HG03097 (cell line): ENCODE data around the gene IREB2.
"Not testable (repeated sequence)": the region's sequence is repeated elsewhere in the genome, so short reads cannot be mapped to it uniquely, and the experiment has no call there.

Experiments used
- ATAC-seq: cut with Tn5 transposase; IDR thresholded peaks from one replicate; pipeline ENCODE4 v1.9.1; 2021; ENCODE audit not compliant: unreplicated experiment, low FRiP score

The IREB2 gene

GRCh38 chr15:78431955-78432354 is 6.1 kb upstream of the IREB2 start:
- ATAC-seq, result no peak

DNA sequence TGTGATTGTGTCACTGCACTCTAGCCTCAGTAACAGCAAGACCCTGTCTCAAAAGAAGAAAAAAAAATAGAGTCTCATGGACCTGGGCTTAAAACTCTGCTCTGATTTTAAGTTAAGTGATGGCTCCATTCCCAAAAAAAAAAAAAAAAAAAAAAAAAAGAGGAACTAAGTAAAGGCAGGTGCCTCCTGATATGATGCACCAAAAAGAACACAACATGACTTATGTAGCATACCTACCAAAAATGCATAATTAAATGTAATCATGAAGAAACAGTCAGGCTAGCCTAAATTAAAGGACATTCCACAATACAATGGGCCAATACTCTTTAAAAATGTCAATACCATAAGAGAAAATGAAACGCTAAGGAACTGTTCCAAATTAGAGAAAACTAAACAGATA is 5.4 kb upstream of the IREB2 start:
- no peak for ATAC-seq

DNA sequence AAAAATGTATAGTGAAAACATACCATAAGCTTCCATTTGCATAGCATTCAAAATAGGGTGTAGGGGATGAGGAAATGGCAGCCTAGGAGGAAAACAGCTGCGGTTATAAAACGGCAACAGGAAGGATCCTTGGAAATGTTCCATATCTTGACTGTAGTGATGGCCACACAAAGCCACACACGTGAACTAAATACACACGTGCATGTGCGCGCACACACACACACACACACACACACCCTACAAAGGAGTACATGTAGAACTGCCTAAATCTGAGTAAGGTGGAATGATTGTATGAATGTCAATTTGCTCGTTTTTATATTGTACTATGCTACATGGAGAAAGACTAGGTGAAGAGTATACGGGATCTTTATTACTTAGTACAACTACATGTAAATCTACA is 3.9 kb upstream of the IREB2 start:
- ATAC-seq, result no peak

DNA sequence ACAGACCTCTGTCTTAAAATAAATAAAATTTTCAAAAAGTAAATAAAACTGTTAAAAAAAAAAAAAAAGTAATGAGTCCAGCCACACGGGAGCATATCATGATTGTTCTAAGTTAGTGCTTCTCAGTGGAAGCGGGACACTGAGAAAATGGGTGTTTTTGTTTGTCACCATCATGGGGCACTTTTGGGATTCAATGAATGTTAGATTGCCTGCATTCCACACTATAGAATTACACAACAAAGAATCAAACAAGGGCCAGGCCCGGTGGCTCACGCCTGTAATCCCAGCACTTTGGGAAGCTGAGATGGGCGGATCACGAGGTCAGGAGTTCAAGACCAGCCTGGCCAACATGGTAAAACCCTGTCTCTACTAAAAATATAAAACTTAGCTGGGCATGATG is 3.3 kb upstream of the IREB2 start:
- not testable (repeated sequence) for ATAC-seq

DNA sequence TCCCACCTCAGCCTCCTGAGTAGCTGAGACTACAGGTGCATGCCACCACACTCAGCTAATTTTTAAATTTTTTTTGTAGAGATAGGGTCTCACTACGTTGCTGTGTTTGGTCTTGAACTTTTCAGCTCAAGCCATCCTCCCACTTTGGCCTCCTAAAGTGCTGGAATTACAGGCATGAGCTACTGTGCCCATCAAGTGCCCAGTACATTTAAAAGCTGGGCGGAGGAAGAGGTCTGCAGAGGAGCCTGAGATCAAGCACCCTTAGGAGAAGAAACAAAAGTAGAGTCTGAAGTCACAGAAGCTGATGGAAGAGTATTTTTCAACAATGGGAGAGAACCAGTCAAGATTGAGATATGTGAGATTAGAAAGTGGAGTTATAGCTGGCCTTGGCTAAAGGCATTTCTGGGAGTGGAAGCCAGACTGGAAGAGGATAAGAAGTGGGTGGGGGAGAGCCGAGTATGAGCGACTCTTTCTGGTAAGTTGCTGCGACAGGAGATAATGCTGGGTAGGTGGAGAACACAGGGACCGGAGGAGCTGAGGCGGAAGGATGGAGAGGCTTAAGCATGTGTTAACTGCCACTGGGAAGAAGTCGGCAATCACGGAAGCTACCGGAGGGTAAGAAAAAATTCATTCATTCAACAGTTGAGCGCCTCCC is 782 bp upstream of the IREB2 start:
- ATAC-seq, result peak; percentile 6

GRCh38 chr15:78438619-78439285 is 736 bp downstream of the IREB2 start:
- no peak for ATAC-seq

DNA sequence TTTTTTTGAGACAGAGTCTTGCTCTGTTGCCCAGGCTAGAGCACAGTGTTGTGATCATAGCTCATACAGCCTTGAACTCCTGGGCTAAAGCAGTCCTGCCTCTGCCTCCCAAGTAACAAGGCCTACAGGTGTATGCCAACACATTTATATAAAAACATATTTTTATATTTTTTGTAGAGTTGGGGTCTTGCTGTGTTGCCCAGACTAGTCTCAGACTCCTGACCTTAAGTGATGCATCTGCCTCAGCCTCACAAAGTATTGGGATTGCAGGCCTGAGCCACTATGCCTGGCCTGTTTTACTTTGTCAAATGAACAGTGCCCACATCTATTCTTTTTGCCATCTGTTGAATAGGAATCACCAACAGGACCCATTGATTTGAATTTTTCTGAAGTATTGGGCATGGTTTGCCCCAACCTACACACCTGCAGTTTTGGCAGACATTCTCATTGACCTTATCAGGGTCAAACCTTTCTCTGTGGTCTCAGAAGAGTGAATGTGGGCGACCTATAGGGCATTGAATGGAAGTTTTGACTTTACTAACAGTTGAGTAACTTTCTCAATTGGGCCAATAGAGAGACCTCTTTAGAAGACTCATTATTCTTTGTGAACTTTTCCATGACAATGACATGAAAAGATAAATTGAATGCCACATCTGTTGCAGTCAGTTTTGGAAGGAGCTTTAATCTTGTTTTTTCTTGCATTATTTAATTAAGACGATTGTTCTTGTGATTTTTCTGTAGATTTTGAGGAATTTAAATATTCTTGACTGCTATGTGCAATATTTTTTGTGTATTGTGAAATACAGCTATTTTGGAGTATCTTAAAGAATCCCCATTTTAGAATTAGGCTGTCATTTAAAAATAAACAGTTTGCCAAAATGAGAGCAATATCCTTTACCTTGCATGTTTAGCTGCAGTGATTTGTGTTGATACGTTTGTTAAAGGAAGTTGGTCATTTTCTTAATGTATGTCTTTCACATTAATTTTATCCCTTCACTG is 2.7 kb downstream of the IREB2 start:
- ATAC-seq, result no peak

DNA sequence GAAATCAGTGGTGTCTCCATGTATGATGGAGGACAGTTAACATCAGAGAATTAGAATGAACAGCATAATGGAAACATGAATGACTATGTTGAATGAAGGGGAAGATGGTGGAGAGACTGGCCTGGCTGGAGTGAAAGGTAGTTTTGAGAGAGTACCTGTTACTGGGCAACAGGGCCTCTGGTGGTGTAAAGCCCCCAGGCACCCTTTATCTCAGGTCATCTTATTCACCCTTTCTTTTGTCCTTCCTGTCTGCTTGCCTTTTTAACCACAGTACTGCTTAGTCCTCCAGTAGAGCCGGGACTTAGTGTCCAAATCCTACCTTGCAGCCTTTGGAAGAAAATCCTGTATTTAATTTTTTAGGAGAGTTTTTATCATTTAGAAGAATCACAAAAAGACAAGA is 6.2 kb downstream of the IREB2 start:
- no peak for ATAC-seq

DNA sequence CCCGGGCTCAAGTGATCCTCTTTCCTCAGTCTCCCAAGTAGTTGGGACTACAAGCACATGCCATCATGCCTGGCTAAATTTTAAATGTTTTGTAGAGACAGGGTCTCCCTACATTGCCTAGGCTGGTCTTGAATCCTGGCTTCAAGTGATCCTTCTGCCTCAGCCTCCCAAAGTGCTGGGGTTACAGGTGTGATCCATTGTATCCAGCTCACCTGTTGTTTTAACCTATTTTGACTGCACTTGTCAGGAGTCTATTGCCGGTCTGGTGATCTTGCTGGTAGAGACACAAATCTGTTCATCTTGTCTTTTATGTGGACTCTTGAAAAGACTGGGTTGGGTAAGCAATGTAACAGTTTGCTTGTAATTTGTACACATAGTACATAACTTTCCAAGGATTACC is 7.9 kb downstream of the IREB2 start:
- no peak for ATAC-seq

DNA sequence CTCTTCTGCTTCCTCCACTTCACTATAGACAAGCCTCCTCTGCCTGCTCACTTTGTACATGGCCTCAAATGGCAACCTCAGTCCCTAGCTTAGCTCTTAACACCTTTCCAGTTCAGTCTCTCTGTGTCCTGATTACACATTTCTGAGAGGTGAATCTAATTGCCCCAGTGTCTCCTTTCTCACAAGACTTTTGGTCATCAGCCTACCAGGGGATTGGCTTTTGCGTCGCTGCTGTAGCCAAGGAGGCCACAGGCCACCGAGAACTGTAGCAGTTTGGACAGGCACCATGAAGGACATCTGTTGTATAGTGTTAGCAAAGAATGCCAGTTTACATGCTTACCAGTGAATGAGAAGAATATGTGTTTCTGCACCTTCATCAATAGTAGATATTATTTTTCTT is 8.5 kb downstream of the IREB2 start:
- no peak for ATAC-seq

- ATAC-seq, result no peak
Measured at GRCh38 chr15:78448441-78449219, 10.6 kb downstream of the IREB2 start.

- no peak for ATAC-seq
Measured at GRCh38 chr15:78449220-78449999, 11.4 kb downstream of the IREB2 start.

DNA sequence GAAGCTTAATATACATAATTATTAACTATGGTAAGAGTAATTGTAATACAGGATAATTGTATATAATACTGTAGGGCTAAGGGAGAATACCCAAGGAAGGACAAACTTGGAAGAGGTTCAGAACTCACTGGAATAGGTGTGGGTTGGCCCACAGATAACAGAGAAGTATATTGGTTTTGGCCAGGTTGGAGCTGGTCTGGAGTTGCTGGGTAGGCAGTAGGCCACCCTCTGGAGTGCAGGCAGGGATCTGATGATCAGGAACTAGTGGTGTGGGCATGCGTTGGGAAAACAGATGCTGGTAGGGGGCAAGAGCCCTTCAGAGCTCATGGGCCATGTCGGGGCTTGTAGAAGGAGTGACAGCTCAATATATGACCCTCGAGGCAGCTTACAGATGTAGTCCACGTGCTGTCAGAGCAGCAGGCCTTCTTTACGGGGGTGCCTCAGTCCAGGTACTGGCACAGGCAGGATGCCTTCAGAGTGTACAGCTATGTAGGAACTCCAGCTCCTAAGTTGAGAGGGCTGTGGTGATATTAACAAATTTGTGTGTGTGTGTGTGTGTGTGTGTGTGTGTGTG is 12.4 kb downstream of the IREB2 start:
- no peak for ATAC-seq

DNA sequence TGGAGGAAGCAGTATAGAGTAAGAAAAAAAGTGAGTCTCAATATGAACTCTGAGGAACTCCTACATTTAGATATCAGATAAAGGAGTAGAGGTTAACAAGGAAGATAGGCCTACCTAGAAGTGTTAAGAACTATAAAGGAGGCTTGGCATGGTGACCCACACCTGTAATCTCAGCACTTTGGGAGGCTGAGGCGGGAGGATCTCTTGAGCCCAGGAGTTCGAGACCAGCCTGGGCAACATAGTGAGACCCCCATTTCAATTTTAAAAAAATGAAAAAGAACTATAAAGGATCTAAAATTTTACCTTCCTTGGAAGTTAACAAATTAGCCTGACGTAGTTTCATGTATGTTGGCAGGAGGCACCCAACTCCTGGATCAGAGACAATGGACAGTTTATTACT is 14.5 kb downstream of the IREB2 start:
- ATAC-seq, result no peak

DNA sequence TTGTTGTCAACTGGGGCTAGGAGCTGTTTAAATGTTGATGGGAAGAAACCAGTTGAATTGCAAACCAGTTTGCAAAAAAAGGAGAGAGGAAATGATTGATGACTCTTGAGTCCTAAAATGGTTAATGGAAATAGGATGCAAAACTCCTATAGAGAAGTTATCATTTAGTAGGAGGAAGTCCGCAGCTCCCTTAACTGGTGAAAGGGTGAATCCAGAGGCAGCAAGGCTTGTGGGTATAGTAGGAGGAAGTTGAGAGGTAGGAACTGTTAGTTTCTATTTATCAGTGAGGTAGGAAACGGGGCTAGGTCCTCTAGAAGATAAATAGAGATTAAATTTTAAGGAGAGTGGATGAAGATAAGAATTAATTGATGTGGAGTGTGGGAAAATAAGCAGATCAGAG is 15.4 kb downstream of the IREB2 start:
- no peak for ATAC-seq

DNA sequence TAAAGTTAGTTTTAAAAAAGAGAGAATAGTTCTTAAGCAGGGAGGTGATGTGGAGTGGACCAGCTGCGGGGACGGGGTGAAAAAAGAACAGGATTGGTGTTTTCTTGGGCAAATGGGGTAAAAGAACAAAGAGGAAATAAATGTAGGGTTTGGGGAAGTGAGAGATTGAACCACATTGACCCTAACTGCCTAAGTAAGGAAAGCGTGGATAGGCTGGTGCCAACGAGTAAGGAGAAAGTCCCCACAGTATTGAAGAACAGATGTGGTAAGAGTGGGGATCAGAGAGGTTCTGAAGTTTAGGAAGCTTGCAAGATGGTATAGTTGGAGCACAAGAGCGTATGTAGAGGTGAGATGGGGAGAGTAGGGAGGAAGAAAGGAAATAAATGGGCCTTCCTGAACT is 17.0 kb downstream of the IREB2 start:
- ATAC-seq, result no peak

- ATAC-seq, result no peak
Measured at GRCh38 chr15:78455749-78456148, 17.7 kb downstream of the IREB2 start.

- ATAC-seq, result no peak
Measured at GRCh38 chr15:78456426-78456825, 18.4 kb downstream of the IREB2 start.

DNA sequence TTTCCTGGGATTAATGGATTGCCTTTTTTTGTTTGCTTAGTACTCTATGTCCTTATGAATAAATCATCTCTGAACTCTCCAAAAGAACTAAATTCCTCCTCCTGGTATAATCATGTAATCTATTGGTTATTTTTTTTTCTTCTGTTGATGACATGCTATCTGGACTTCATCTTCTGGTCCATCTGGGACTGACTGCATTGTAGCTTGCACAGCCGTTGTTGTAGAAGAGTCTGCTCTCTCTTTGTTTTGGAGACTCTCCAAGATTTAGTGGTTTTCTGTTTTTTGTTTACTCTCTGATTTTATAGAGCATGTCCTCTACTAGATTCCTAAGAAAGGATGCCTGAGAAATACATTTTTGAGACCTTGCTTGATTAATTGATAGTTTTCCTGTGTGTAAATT is 19.1 kb downstream of the IREB2 start:
- no peak for ATAC-seq

DNA sequence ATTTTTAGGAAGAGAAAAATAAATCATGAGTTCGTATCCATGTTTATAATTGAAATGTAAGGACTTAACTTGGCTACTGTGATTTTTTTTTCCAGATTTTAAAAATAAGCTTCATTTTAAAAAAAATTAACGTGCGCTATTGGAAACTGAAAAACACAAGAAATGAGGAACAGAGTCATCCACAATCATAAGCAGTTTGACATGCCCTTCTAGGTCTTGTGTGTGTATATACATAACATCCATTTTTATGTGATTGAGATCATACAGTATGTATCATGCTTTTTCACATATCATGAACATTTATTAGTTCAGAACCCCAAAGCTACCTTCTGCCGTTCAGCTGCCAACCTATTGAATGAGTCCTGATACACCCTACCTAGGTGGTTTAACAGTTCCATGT is 22.7 kb downstream of the IREB2 start:
- no peak for ATAC-seq
